GM23338 (cell line): ENCODE measurements around the gene AGBL4. TPM values are rescaled to one million over a fixed set of nuclear protein-coding genes. Genes with fewer than 3 reads are reported as not detected.

Experiments used
- ATAC-seq: fragments of 200-7000 bp; cut with Tn5 transposase; 3 replicates; pipeline ENCODE4 v1.9.1; 2020
- DNase-seq: peaks from one replicate; pipeline ENCODE4 v3.0.0-alpha.2; 2015; ENCODE audit warnings: low spot score
- H2AFZ ChIP-seq: fragments of 200-600 bp; sonication (generic); 2 replicates; pipeline ENCODE4 v1.8.0; 2016; ENCODE audit warnings: antibody characterized with exemption, mild to moderate bottlenecking, moderate library complexity
- H3F3A ChIP-seq: fragments of 200-600 bp; sonication (generic); replicated peaks from 2 replicates; pipeline ENCODE4 v1.8.0; 2017; ENCODE audit warnings: antibody characterized with exemption, mixed run types, low read depth
- H3K27ac ChIP-seq: fragments of 200-600 bp; sonication (generic); 2 replicates; pipeline ENCODE4 v1.6.1; 2016; ENCODE audit warnings: low read depth
- H3K27me3 ChIP-seq: fragments of 200-600 bp; sonication (generic); 2 replicates; pipeline ENCODE4 v1.8.0; 2016; ENCODE audit warnings: mild to moderate bottlenecking, mixed run types, moderate library complexity; ENCODE audit not compliant: insufficient read depth
- H3K36me3 ChIP-seq: fragments of 200-600 bp; sonication (generic); 2 replicates; pipeline ENCODE4 v1.8.0; 2016; ENCODE audit warnings: mild to moderate bottlenecking; ENCODE audit not compliant: insufficient read depth
- H3K4me1 ChIP-seq: fragments of 200-600 bp; sonication (generic); 2 replicates; pipeline ENCODE4 v1.8.0; 2016; ENCODE audit warnings: mild to moderate bottlenecking, moderate library complexity; ENCODE audit not compliant: insufficient read depth
- H3K4me2 ChIP-seq: fragments of 200-600 bp; sonication (generic); 2 replicates; pipeline ENCODE4 v1.7.1; 2017; ENCODE audit warnings: mixed run types
- H3K4me3 ChIP-seq: fragments of 200-600 bp; sonication (generic); 2 replicates; pipeline ENCODE4 v1.6.1; 2016; ENCODE audit warnings: mixed run types
- H3K79me2 ChIP-seq: fragments of 200-600 bp; sonication (generic); replicated peaks from 2 replicates; pipeline ENCODE4 v1.8.0; 2017; ENCODE audit warnings: mild to moderate bottlenecking; ENCODE audit not compliant: insufficient read depth
- H3K9me2 ChIP-seq: fragments of 200-600 bp; sonication (generic); 2 replicates; pipeline ENCODE4 v1.8.0; 2017; ENCODE audit not compliant: insufficient read depth
- H4K20me1 ChIP-seq: fragments of 200-600 bp; sonication (generic); replicated peaks from 2 replicates; pipeline ENCODE4 v1.8.0; 2017; ENCODE audit warnings: mild to moderate bottlenecking; ENCODE audit not compliant: insufficient read depth
- H3K27ac Mint-ChIP-seq: 2 replicates; pipeline ENCODE4 v1.8.0; 2020; ENCODE audit warnings: inconsistent platforms, mild to moderate bottlenecking, moderate library complexity, mixed read lengths
- H3K27me3 Mint-ChIP-seq: 3 replicates; pipeline ENCODE4 v1.8.0; 2022; ENCODE audit warnings: low read depth, mild to moderate bottlenecking, moderate library complexity, mixed read lengths, inconsistent platforms; ENCODE audit not compliant: insufficient read depth, poor library complexity
- H3K36me3 Mint-ChIP-seq: 3 replicates; pipeline ENCODE4 v1.8.0; 2021; ENCODE audit warnings: low read depth, mild to moderate bottlenecking, inconsistent platforms, moderate library complexity, mixed read lengths
- H3K4me1 Mint-ChIP-seq: 3 replicates; pipeline ENCODE4 v1.8.0; 2020; ENCODE audit warnings: mild to moderate bottlenecking, inconsistent platforms, mixed read lengths
- H3K4me3 Mint-ChIP-seq: 3 replicates; pipeline ENCODE4 v1.8.0; 2021; ENCODE audit warnings: moderate library complexity, mild to moderate bottlenecking, inconsistent platforms, mixed read lengths
- H3K9me3 Mint-ChIP-seq: 3 replicates; pipeline ENCODE4 v1.8.0; 2020; ENCODE audit warnings: moderate library complexity, mild to moderate bottlenecking, inconsistent platforms, mixed read lengths
- CREB1 ChIP-seq: fragments of 250-450 bp; sonication (Bioruptor Pico); IDR thresholded peaks from 2 replicates; pipeline ENCODE4 v1.5.0; 2020; ENCODE audit warnings: low read depth, mild to moderate bottlenecking, moderate library complexity
- EZH2 ChIP-seq: fragments of 200-600 bp; sonication (generic); IDR thresholded peaks from one replicate; pipeline ENCODE4 v1.8.0; 2017; ENCODE audit warnings: antibody characterized with exemption, mild to moderate bottlenecking, low read depth; ENCODE audit not compliant: unreplicated experiment
- EZH2phosphoT487 ChIP-seq: fragments of 200-600 bp; sonication (generic); IDR thresholded peaks from one replicate; pipeline ENCODE4 v1.8.1; 2018; ENCODE audit warnings: antibody characterized with exemption; ENCODE audit not compliant: unreplicated experiment
- POLR2AphosphoS5 ChIP-seq: IDR thresholded peaks from 2 replicates; pipeline ENCODE4 v1.6.1; 2016; ENCODE audit warnings: antibody characterized with exemption, low read depth
- REST ChIP-seq: IDR thresholded peaks from one replicate; pipeline ENCODE4 v1.6.1; 2018; ENCODE audit warnings: antibody characterized with exemption; ENCODE audit not compliant: unreplicated experiment
- ZNF114 ChIP-seq: fragments of 250-450 bp; sonication (Bioruptor Pico); IDR thresholded peaks from 2 replicates; pipeline ENCODE4 v1.5.0; 2020; ENCODE audit warnings: mild to moderate bottlenecking, moderate library complexity
- ZNF331 ChIP-seq: fragments of 250-450 bp; sonication (Bioruptor Pico); IDR thresholded peaks from 2 replicates; pipeline ENCODE4 v1.5.0; 2020; ENCODE audit warnings: low read depth, mild to moderate bottlenecking, moderate library complexity
- ZNF462 ChIP-seq: fragments of 250-450 bp; sonication (Bioruptor Pico); IDR thresholded peaks from 2 replicates; pipeline ENCODE4 v1.5.0; 2020; ENCODE audit warnings: mild to moderate bottlenecking, moderate library complexity
- polyA plus RNA-seq: library from polyadenylated mRNA; unstranded; fragments of >200 nt; fragmentation: Nextera tagmentation; extraction: Ambion mirVana; gene quantifications from 2 replicates; pipeline ENCODE4 v1.2.1, GENCODE V29; 2016
- total RNA-seq: library from RNA; depleted of rRNA; stranded (reverse); fragments of >200 nt; shearing (Covaris generic); gene quantifications from 2 replicates; pipeline ENCODE4 v1.2.3, GENCODE V29; 2014
- TF ChIP-seq, protein P1 (sequence below): IDR thresholded peaks from 2 replicates; pipeline ENCODE4 v1.6.1; 2016; ENCODE audit warnings: antibody characterized with exemption

Gene AGBL4
- total and polyA plus RNA-seq, 2 experiments from 2014 or later: 0.91 to 1.5 TPM

- TF ChIP-seq REST (no peak), ZNF114 (CRISPR knock-in tag) (no peak), EZH2phosphoT487 (no peak)
These were observed 1328.6 kb downstream of the AGBL4 start (continued) for GRCh38 chr1:48695161-48695560.

GRCh38 chr1:48693674-48694320 lies 1330.0 kb downstream of the AGBL4 start:
- H3K27ac ChIP-seq: no peak overlapping the region
- no peaks in the 10 kb centered on the region for H4K20me1 ChIP-seq
- ATAC-seq (no peak), DNase-seq (no peak)
- no peak overlapping the region for H3K4me2 ChIP-seq
- no peaks in the 10 kb centered on the region for H3F3A ChIP-seq
- no peaks in the 10 kb centered on the region; the same call in 1 of the 3 replicates for H3K9me3 Mint-ChIP-seq
- no peaks in the 10 kb centered on the region for H3K36me3 Mint-ChIP-seq
- H3K4me3 Mint-ChIP-seq: no peak overlapping the region
- H3K4me1 ChIP-seq: no peaks in the 10 kb centered on the region
- no peaks in the 10 kb centered on the region for H3K9me2 ChIP-seq
- no peaks in the 10 kb centered on the region for H3K27me3 ChIP-seq
- H3K27me3 Mint-ChIP-seq: no peaks in the 10 kb centered on the region
- peaks cover 2% of the 10 kb centered on the region; the same call in 1 of the 3 replicates for H3K4me1 Mint-ChIP-seq
- H3K27ac Mint-ChIP-seq: no peak overlapping the region
- H2AFZ ChIP-seq: no peak overlapping the region
- H3K36me3 ChIP-seq: no peaks in the 10 kb centered on the region
- no peaks in the 10 kb centered on the region for H3K79me2 ChIP-seq
- no peak overlapping the region for H3K4me3 ChIP-seq
- TF ChIP-seq REST: no peak
- no peak for TF ChIP-seq ZNF462 (CRISPR knock-in tag)
- no peak for TF ChIP-seq POLR2AphosphoS5
- no peak for TF ChIP-seq EZH2
- TF ChIP-seq, protein P1, sequence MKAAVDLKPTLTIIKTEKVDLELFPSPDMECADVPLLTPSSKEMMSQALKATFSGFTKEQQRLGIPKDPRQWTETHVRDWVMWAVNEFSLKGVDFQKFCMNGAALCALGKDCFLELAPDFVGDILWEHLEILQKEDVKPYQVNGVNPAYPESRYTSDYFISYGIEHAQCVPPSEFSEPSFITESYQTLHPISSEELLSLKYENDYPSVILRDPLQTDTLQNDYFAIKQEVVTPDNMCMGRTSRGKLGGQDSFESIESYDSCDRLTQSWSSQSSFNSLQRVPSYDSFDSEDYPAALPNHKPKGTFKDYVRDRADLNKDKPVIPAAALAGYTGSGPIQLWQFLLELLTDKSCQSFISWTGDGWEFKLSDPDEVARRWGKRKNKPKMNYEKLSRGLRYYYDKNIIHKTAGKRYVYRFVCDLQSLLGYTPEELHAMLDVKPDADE: no peak
- no peak for TF ChIP-seq ZNF331
- TF ChIP-seq EZH2phosphoT487: no peak
- TF ChIP-seq CREB1: no peak
